Mucosa of descending colon (tissue), 3 donors: ENCODE data around the gene SEPTIN1. TPM values are rescaled to one million over a fixed set of nuclear protein-coding genes. Genes with fewer than 3 reads are reported as not detected.
"Not testable (repeated sequence)": the region's sequence is repeated elsewhere in the genome, so short reads cannot be mapped to it uniquely, and the experiment has no call there.

Experiments used
- ATAC-seq: fragments of 200-7000 bp; cut with Tn5 transposase; one replicate; pipeline ENCODE4 v1.9.1; 2020; ENCODE audit warnings: mild to moderate bottlenecking, moderate library complexity
- DNase-seq, 3 donors: peaks; one replicate each; pipeline ENCODE4 v3.0.0-alpha.2; 2020
- H3K36me3 ChIP-seq: fragments of 200-600 bp; one replicate; pipeline ENCODE4 v1.8.0; 2021; ENCODE audit warnings: low read depth, mild to moderate bottlenecking
- H3K4me1 ChIP-seq: fragments of 200-600 bp; one replicate; pipeline ENCODE4 v1.8.0; 2021; ENCODE audit warnings: low read depth, mild to moderate bottlenecking
- H3K4me3 ChIP-seq: fragments of 200-600 bp; one replicate; pipeline ENCODE4 v1.8.0; 2021; ENCODE audit warnings: mild to moderate bottlenecking
- H3K9me3 ChIP-seq: fragments of 200-600 bp; one replicate; pipeline ENCODE4 v1.8.0; 2021; ENCODE audit warnings: mild to moderate bottlenecking
- CTCF ChIP-seq: fragments of 200-600 bp; IDR thresholded peaks from one replicate; pipeline ENCODE4 v1.8.0; 2022; ENCODE audit warnings: antibody characterized with exemption, mild to moderate bottlenecking
- intact Hi-C, 2 donors: fragments of 100-400 bp; cut with DNase I in 1 of 2; cut with micrococcal nuclease in 1 of 2; formaldehyde crosslinking; loops; one replicate each; pipeline versions ENCODE4 v1.11.0 to v1.11.1; 2022; cut with DNase I, micrococcal nuclease
- total RNA-seq, 3 donors: library from RNA; stranded (reverse); fragmentation: NEBNext Ultra II Directional in 2 of 3; extraction: Animal tissue kit (Norgen Biotek cat#: 25700) in 2 of 3; gene quantifications; one replicate each; pipeline versions ENCODE4 v1.2.1 to v1.2.4, GENCODE V29; 2021 to 2023
- donor health status: DM: no; HTN: no; CAD: no; lungs with moderate emphysema.
- donor health status: DM: no; HTN: no; CAD: no.
- donor health status: DM: no; HTN: yes; CAD: no.

The SEPTIN1 gene
- total RNA-seq, 3 donors from 2014 or later, result 5.6 to 6.1 (median 6.0) TPM

- Histone ChIP-seq H3K9me3 (no peaks in the 10 kb centered on the region), H3K36me3 (peaks cover 6% of the 10 kb centered on the region), H3K4me3 (no peak overlapping the region), H3K4me1 (no peaks in the 10 kb centered on the region)
- DNase-seq (peak in 1 of 3 donors; percentile 7), ATAC-seq (no peak)
- TF ChIP-seq CTCF, result no peak
- intact Hi-C loops, result no loop called here
Measured at GRCh38 chr16:30348113-30348512, 34.2 kb downstream of the SEPTIN1 start.

GRCh38 chr16:30346286-30346685 is 36.1 kb downstream of the SEPTIN1 start:
- H3K4me1 ChIP-seq, result no peaks in the 10 kb centered on the region
- DNase-seq (peak in 1 of 3 donors; percentile 4), ATAC-seq (no peak)
- no peak for TF ChIP-seq CTCF
- H3K36me3 ChIP-seq, result no peaks in the 10 kb centered on the region
- intact Hi-C loops, result no loop called here
- H3K4me3 ChIP-seq, result no peak overlapping the region
- H3K9me3 ChIP-seq, result no peaks in the 10 kb centered on the region

- H3K9me3 ChIP-seq, H3K4me1 ChIP-seq, ATAC-seq, H3K4me3 ChIP-seq, DNase-seq, H3K36me3 ChIP-seq, intact Hi-C loops: not testable (repeated sequence)
Measured at GRCh38 chr16:30343491-30343820, 38.9 kb downstream of the SEPTIN1 start.

- no peak for TF ChIP-seq CTCF
- ATAC-seq, result no peak
- intact Hi-C loops, result no loop called here
- no peak for DNase-seq
- Histone ChIP-seq H3K4me1 (no peaks in the 10 kb centered on the region), H3K4me3 (no peak overlapping the region), H3K9me3 (no peaks in the 10 kb centered on the region), H3K36me3 (no peaks in the 10 kb centered on the region)
Measured at GRCh38 chr16:30342751-30343490, 39.4 kb downstream of the SEPTIN1 start.

GRCh38 chr16:30341971-30342370 is 40.4 kb downstream of the SEPTIN1 start:
- H3K36me3 ChIP-seq, ATAC-seq, H3K4me1 ChIP-seq, intact Hi-C loops, H3K9me3 ChIP-seq, H3K4me3 ChIP-seq, DNase-seq: not testable (repeated sequence)

- intact Hi-C loops, result no loop called here
- no peak for ATAC-seq
Measured at GRCh38 chr16:30340621-30341020, 41.7 kb downstream of the SEPTIN1 start.

GRCh38 chr16:30338715-30339114 is 43.6 kb downstream of the SEPTIN1 start:
- DNase-seq, H3K4me1 ChIP-seq, H3K9me3 ChIP-seq, intact Hi-C loops, H3K36me3 ChIP-seq, ATAC-seq, H3K4me3 ChIP-seq: not testable (repeated sequence)

More at GRCh38 chr16:30340621-30341020, 41.7 kb downstream of the SEPTIN1 start:
- no peaks in the 10 kb centered on the region for H3K36me3 ChIP-seq
- no peak for TF ChIP-seq CTCF
- DNase-seq, result no peak
- H3K4me3 ChIP-seq, result no peak overlapping the region
- H3K4me1 ChIP-seq, result no peaks in the 10 kb centered on the region
- H3K9me3 ChIP-seq, result no peaks in the 10 kb centered on the region

- H3K4me3 ChIP-seq, H3K36me3 ChIP-seq, ATAC-seq, intact Hi-C loops, H3K9me3 ChIP-seq, DNase-seq, H3K4me1 ChIP-seq: not testable (repeated sequence)
Measured at GRCh38 chr16:30337964-30338357, 44.4 kb downstream of the SEPTIN1 start.
